Gastroesophageal sphincter (tissue), 4 donors: ENCODE measurements around the gene MAP3K13. TPM values are rescaled to one million over a fixed set of nuclear protein-coding genes. Genes with fewer than 3 reads are reported as not detected.

ENCODE experiments used
- ATAC-seq: fragments of 150-250 bp; one replicate; pipeline ENCODE4 v1.9.1; 2016; ENCODE audit warnings: mild to moderate bottlenecking, moderate library complexity
- H3K27ac ChIP-seq, 4 donors: fragments of 200-600 bp; sonication (generic) in 3 of 4; 1 replicate in 3 of 4; 2 replicates in 1 of 4; pipeline ENCODE4 v1.5.1; 2016 to 2019
- H3K27me3 ChIP-seq: fragments of 200-600 bp; sonication (generic); one replicate; pipeline ENCODE4 v1.5.1; 2019
- H3K36me3 ChIP-seq, 2 donors: fragments of 200-600 bp; sonication (generic); one replicate each; pipeline ENCODE4 v1.5.1; 2019; ENCODE audit warnings: control low read depth in 1 of 2
- H3K4me1 ChIP-seq, 3 donors: fragments of 200-600 bp; sonication (generic); 1 replicate in 2 of 3; 2 replicates in 1 of 3; pipeline ENCODE4 v1.5.1; 2016 to 2019; ENCODE audit warnings: control low read depth in 2 of 3
- H3K4me3 ChIP-seq, 2 donors: fragments of 200-600 bp; sonication (generic); one replicate each; pipeline ENCODE4 v1.5.1; 2019; ENCODE audit warnings: mild to moderate bottlenecking in 1 of 2, moderate library complexity in 1 of 2
- H3K9me3 ChIP-seq, 3 donors: fragments of 200-600 bp; sonication (generic); one replicate each; pipeline ENCODE4 v1.5.1; 2017 to 2019; ENCODE audit warnings: control low read depth in 2 of 3
- CTCF ChIP-seq, 4 experiments: fragments of 200-600 bp in 2 of 4; fragments of 450-650 bp in 2 of 4; sonication (generic) in 1 of 4; IDR thresholded peaks; one replicate each; pipeline ENCODE4 v1.5.1; 2017 to 2019; ENCODE audit warnings: antibody characterized with exemption in 4 of 4, mild to moderate bottlenecking in 2 of 4, moderate library complexity in 2 of 4
- EP300 ChIP-seq: sonication (generic); formaldehyde crosslinking; IDR thresholded peaks from one replicate; pipeline ENCODE4 v1.6.1; 2017; ENCODE audit warnings: antibody characterized with exemption, mild to moderate bottlenecking
- POLR2A ChIP-seq, 2 donors: fragments of 450-650 bp; IDR thresholded peaks; one replicate each; pipeline ENCODE4 v1.6.1; 2017; ENCODE audit warnings: antibody characterized with exemption in 2 of 2, mild to moderate bottlenecking in 2 of 2, moderate library complexity in 1 of 2
- POLR2AphosphoS5 ChIP-seq: sonication (generic); formaldehyde crosslinking; IDR thresholded peaks from one replicate; pipeline ENCODE4 v1.6.1; 2017; ENCODE audit warnings: antibody characterized with exemption
- WGBS, 2 donors: methylation state at CpG; one replicate each; pipeline ENCODE4 v1.1.5; 2018; ENCODE audit warnings: low coverage in 1 of 2; 5-methylcytosine and 5-hydroxymethylcytosine counted together
- total RNA-seq, 4 donors: library from RNA; depleted of rRNA; stranded (reverse); fragments of >200 nt; gene quantifications; one replicate each; pipeline ENCODE4 v1.1.0, GENCODE V29; 2016

The MAP3K13 gene
- total RNA-seq, 4 donors from 2014 or later, result 17.1 to 29.2 (median 23.3) TPM

GRCh38 chr3:185484296-185484695 is 121.4 kb downstream of the MAP3K13 start:
- H3K27ac ChIP-seq, result no peak overlapping the region
- H3K4me1 ChIP-seq, result no peaks in the 10 kb centered on the region
- H3K4me3 ChIP-seq, result no peak overlapping the region
- no peak for TF ChIP-seq POLR2A (IDR thresholded peaks at IDR 0.05)
- TF ChIP-seq CTCF (IDR thresholded peaks at IDR 0.05), result no peak
- TF ChIP-seq EP300, result no peak
- TF ChIP-seq POLR2AphosphoS5, result no peak
- no peak for ATAC-seq
- 79 to 82% methylated on average over 3 of the region's 3 CpGs for WGBS, 2 donors
- peaks cover 0 to 81% of the 10 kb centered on the region in 2 donors for H3K36me3 ChIP-seq
- H3K9me3 ChIP-seq, result no peaks in the 10 kb centered on the region
- H3K27me3 ChIP-seq, result no peaks in the 10 kb centered on the region

DNA sequence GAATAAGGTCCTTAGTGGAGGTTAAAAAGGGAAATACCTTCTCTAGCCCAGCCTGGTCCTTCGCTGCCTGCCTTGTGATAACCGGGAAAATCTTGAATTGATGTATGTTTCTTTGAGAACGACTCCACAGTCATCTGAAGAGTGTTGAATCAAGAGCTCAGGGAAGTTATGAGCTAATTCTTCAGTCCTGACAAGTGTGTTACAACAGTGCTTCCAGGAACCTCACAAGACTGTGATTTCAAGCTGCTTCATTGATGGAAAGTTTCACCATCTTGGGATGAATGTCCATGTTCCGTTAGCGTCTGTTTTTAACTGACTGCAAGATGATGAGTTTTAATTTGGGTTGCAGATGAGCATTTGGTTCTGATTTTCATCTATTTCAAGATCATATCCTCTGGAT is 123.5 kb downstream of the MAP3K13 start:
- TF ChIP-seq POLR2A (IDR thresholded peaks at IDR 0.05), result no peak
- TF ChIP-seq POLR2AphosphoS5, result no peak
- TF ChIP-seq EP300, result no peak
- TF ChIP-seq CTCF (IDR thresholded peaks at IDR 0.05), result no peak
- Histone ChIP-seq H3K27me3 (no peaks in the 10 kb centered on the region), H3K4me3 (no peak overlapping the region), H3K36me3 (peaks cover 2 to 82% of the 10 kb centered on the region in 2 donors), H3K4me1 (no peaks in the 10 kb centered on the region), H3K9me3 (no peaks in the 10 kb centered on the region), H3K27ac (no peak overlapping the region)
- WGBS, 2 donors, result 85 to 92% methylated on average over 5 of the region's 5 CpGs
- no peak for ATAC-seq

- ATAC-seq, result no peak
- Histone ChIP-seq H3K4me3 (no peak overlapping the region), H3K27ac (no peak overlapping the region), H3K9me3 (no peaks in the 10 kb centered on the region), H3K36me3 (peaks cover 2 to 81% of the 10 kb centered on the region in 2 donors), H3K4me1 (no peaks in the 10 kb centered on the region), H3K27me3 (no peaks in the 10 kb centered on the region)
- WGBS, 2 donors, result 100% methylated on average over 1 to 2 of the region's 5 CpGs
- no peak for TF ChIP-seq POLR2A (IDR thresholded peaks at IDR 0.05)
- no peak for TF ChIP-seq POLR2AphosphoS5
- no peak for TF ChIP-seq CTCF (IDR thresholded peaks at IDR 0.05)
- no peak for TF ChIP-seq EP300
Measured at GRCh38 chr3:185488465-185488864, 125.5 kb downstream of the MAP3K13 start.

- no peaks in the 10 kb centered on the region for H3K27me3 ChIP-seq
- 67 to 82% methylated on average over 3 of the region's 3 CpGs for WGBS, 2 donors
- H3K36me3 ChIP-seq, result peaks cover 2 to 91% of the 10 kb centered on the region in 2 donors
- no peaks in the 10 kb centered on the region for H3K4me1 ChIP-seq
- no peaks in the 10 kb centered on the region for H3K9me3 ChIP-seq
- TF ChIP-seq EP300 (no peak), POLR2A (IDR thresholded peaks at IDR 0.05) (no peak)
- no peak overlapping the region for H3K27ac ChIP-seq
- ATAC-seq, result no peak
- no peak overlapping the region for H3K4me3 ChIP-seq
Measured at GRCh38 chr3:185489462-185489861, 126.5 kb downstream of the MAP3K13 start.

DNA sequence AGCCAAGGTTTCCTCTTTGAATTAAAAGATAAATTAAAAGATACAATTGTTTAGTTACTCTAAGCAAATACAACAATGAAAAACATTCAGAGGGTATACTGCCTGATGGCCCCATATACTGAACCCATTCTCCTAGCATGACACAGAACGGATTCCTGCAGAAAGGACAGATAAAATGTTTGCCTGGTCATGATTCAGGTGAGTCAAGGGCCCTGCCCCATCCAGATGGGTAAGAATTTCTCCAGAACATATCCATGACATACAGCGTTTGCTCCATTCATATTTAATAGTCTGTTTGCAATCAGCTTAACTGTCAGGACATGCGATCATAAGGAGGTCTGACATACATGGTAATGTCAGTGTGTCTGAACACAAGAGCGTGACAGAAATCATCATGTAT is 127.3 kb downstream of the MAP3K13 start:
- no peak overlapping the region for H3K27ac ChIP-seq
- peaks cover 2 to 98% of the 10 kb centered on the region in 2 donors for H3K36me3 ChIP-seq

More for the DNA sequence above, 127.3 kb downstream of the MAP3K13 start:
- H3K4me1 ChIP-seq, result no peaks in the 10 kb centered on the region
- 84 to 90% methylated on average over 2 to 4 of the region's 4 CpGs for WGBS, 2 donors
- H3K9me3 ChIP-seq, result no peaks in the 10 kb centered on the region
- TF ChIP-seq POLR2A (IDR thresholded peaks at IDR 0.05), result no peak
- TF ChIP-seq CTCF (IDR thresholded peaks at IDR 0.05), result no peak
- no peak for TF ChIP-seq POLR2AphosphoS5
- TF ChIP-seq EP300, result no peak
- no peak overlapping the region for H3K4me3 ChIP-seq
- ATAC-seq, result no peak
- no peaks in the 10 kb centered on the region for H3K27me3 ChIP-seq
